HCT116 (cell line): ENCODE results near the gene ZEB1.

Source experiments
- RAD21 ChIP-seq: IDR thresholded peaks from 2 replicates; pipeline ENCODE4 v1.6.1; 2012; ENCODE audit warnings: low read depth, mild to moderate bottlenecking
- REST ChIP-seq: IDR thresholded peaks from 2 replicates; pipeline ENCODE4 v1.6.1; 2012; ENCODE audit warnings: low read depth

GRCh38 chr10:31479752-31480151 lies 160.7 kb downstream of the ZEB1 start:
- TF ChIP-seq REST: no peak
- TF ChIP-seq RAD21: no peak
